HG02884 (cell line): ENCODE measurements around the gene DCDC2B.
"Not testable (repeated sequence)": the region's sequence is repeated elsewhere in the genome, so short reads cannot be mapped to it uniquely, and the experiment has no call there.

Experiments
- ATAC-seq: cut with Tn5 transposase; IDR thresholded peaks from one replicate; pipeline ENCODE4 v1.9.1; 2021; ENCODE audit warnings: mild to moderate bottlenecking, moderate library complexity; ENCODE audit not compliant: unreplicated experiment

DCDC2B gene

GRCh38 chr1:32255072-32256071 lies 46.5 kb downstream of the DCDC2B start:
- ATAC-seq: no peak

GRCh38 chr1:32256473-32257226 lies 47.8 kb downstream of the DCDC2B start:
- no peak for ATAC-seq

GRCh38 chr1:32257227-32257508 lies 48.3 kb downstream of the DCDC2B start:
- no peak for ATAC-seq

DNA sequence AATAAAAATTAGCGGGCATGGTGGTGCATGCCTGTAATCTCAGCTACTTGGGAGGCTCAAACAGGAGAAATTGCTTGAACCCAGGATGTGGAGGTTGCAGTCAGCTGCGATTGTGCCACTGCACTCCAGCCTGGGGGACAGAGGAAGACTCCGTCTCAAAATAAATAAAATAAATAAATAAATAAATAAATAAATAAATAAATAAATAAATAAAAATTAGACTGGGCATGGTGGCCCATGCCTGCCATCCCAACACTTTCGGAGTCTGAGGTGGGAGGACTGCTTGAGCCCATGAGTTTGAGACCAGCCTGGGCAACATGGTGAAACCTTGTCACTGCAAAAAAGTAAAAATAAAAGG lies 54.3 kb downstream of the DCDC2B start:
- ATAC-seq: not testable (repeated sequence)

GRCh38 chr1:32263744-32264143 lies 54.9 kb downstream of the DCDC2B start:
- ATAC-seq: no peak
